HepG2 (cell line): ENCODE results near the gene SLC2A2. TPM values are rescaled to one million over a fixed set of nuclear protein-coding genes. Genes with fewer than 3 reads are reported as not detected.

Experiments
- ARID5B ChIP-seq: IDR thresholded peaks from 2 replicates; pipeline ENCODE4 v1.4.0; 2020; ENCODE audit warnings: mild to moderate bottlenecking, missing genetic modification reagents
- ATF2 ChIP-seq: sonication (generic); formaldehyde crosslinking; IDR thresholded peaks from 2 replicates; pipeline ENCODE4 v1.4.0; 2020; ENCODE audit warnings: missing genetic modification reagents
- DPF2 ChIP-seq: sonication (generic); formaldehyde crosslinking; IDR thresholded peaks from 2 replicates; pipeline ENCODE4 v1.4.0; 2020; ENCODE audit warnings: mild to moderate bottlenecking, low read depth, missing genetic modification reagents, borderline replicate concordance
- DRAP1 ChIP-seq: IDR thresholded peaks from 2 replicates; pipeline ENCODE4 v1.6.1; 2016; ENCODE audit warnings: missing genetic modification reagents, missing compliant biosample characterization
- FOXJ3 ChIP-seq: sonication (generic); formaldehyde crosslinking; IDR thresholded peaks from 2 replicates; pipeline ENCODE4 v1.4.0; 2020; ENCODE audit warnings: missing genetic modification reagents, mild to moderate bottlenecking, borderline replicate concordance
- KLF11 ChIP-seq: IDR thresholded peaks from 2 replicates; pipeline ENCODE4 v1.6.1; 2016; ENCODE audit warnings: missing compliant biosample characterization
- KLF16 ChIP-seq, 2 experiments: sonication (generic) in 1 of 2; formaldehyde crosslinking in 1 of 2; IDR thresholded peaks; 2 replicates each; pipeline versions ENCODE4 v1.6.1 to v1.8.0; 2016 to 2023; ENCODE audit warnings: missing genetic modification reagents in 2 of 2, missing compliant biosample characterization in 1 of 2
- LCORL ChIP-seq, 2 experiments: fragments of 450-650 bp in 1 of 2; sonication (generic) in 1 of 2; formaldehyde crosslinking in 1 of 2; IDR thresholded peaks; 2 replicates each; pipeline versions ENCODE4 v1.5.0 to v1.6.1; 2017 to 2020; ENCODE audit warnings: antibody characterized with exemption in 1 of 2, missing genetic modification reagents in 1 of 2
- PITX1 ChIP-seq: sonication (generic); formaldehyde crosslinking; IDR thresholded peaks from 2 replicates; pipeline ENCODE4 v1.5.1; 2020; ENCODE audit warnings: mild to moderate bottlenecking, missing genetic modification reagents
- RARA ChIP-seq: IDR thresholded peaks from 2 replicates; pipeline ENCODE4 v1.6.1; 2016; ENCODE audit warnings: missing genetic modification reagents, missing compliant biosample characterization
- SKI ChIP-seq: fragments of 450-650 bp; IDR thresholded peaks from one replicate; pipeline ENCODE4 v1.6.1; 2018; ENCODE audit warnings: mild to moderate bottlenecking; ENCODE audit not compliant: partially characterized antibody
- TP53 ChIP-seq: sonication (generic); formaldehyde crosslinking; conservative IDR thresholded peaks from 2 replicates; pipeline ENCODE4 v1.4.0; 2020; ENCODE audit warnings: missing genetic modification reagents
- ZBED4 ChIP-seq: sonication (generic); formaldehyde crosslinking; IDR thresholded peaks from 2 replicates; pipeline ENCODE4 v1.4.0; 2020; ENCODE audit warnings: missing genetic modification reagents, borderline replicate concordance
- ZNF543 ChIP-seq: sonication (generic); formaldehyde crosslinking; IDR thresholded peaks from 2 replicates; pipeline ENCODE4 v1.4.0; 2020; ENCODE audit warnings: mild to moderate bottlenecking, missing genetic modification reagents
- ZNF652 ChIP-seq: IDR thresholded peaks from 2 replicates; pipeline ENCODE4 v1.6.1; 2016; ENCODE audit warnings: low read depth, borderline replicate concordance
- ZNF761 ChIP-seq: sonication (generic); formaldehyde crosslinking; conservative IDR thresholded peaks from 2 replicates; pipeline ENCODE4 v1.4.0; 2020; ENCODE audit warnings: mild to moderate bottlenecking, missing genetic modification reagents
- ZSCAN29 ChIP-seq: sonication (generic); formaldehyde crosslinking; conservative IDR thresholded peaks from 2 replicates; pipeline ENCODE4 v1.4.0; 2020; ENCODE audit warnings: mild to moderate bottlenecking, missing genetic modification reagents
- polyA plus RNA-seq, 8 experiments: library from polyadenylated mRNA; depleted of rRNA in 3 of 8; stranded (reverse) in 7 of 8; unstranded in 1 of 8; fragments of >200 nt; fragmentation: Illumina TruSeq in 4 of 8; extraction: Trizol in 4 of 8; gene quantifications; 2 replicates each; pipeline versions ENCODE4 v1.2.1 to v1.2.3, GENCODE V29; 2011 to 2016; ENCODE audit warnings: low read depth in 4 of 8, missing spikeins in 1 of 8, mixed read lengths in 1 of 8; ENCODE audit not compliant: insufficient read depth in 1 of 8
- total RNA-seq, 5 experiments: library from RNA; depleted of rRNA; stranded (reverse); fragments of >200 nt; fragmentation: Illumina TruSeq; extraction: Trizol; gene quantifications; 2 replicates each; pipeline ENCODE4 v1.2.3, GENCODE V29; 2016; ENCODE audit warnings: low read depth in 1 of 5

Gene SLC2A2
- total and polyA plus RNA-seq, 2 of the 13 experiments (the other 11 are each of a cell fraction or from before 2014, with no cell fraction given), result 19.5 to 23.2 TPM

GRCh38 chr3:170972917-170973316 is 53.6 kb downstream of the SLC2A2 start (continued):
- peak; percentile 48; the same call in 1 of the 2 replicates for TF ChIP-seq DRAP1 (CRISPR knock-in tag)
- TF ChIP-seq ZNF543 (CRISPR knock-in tag), result peak; percentile 73; the same call in 1 of the 2 replicates
- TF ChIP-seq ZNF761 (CRISPR knock-in tag), result 0 out of 2 replicates have a peak, but pooled peaks have one; percentile 27
- peak; percentile 75; the same call in 1 of the 2 replicates for TF ChIP-seq DPF2 (CRISPR knock-in tag)
- 0 out of 2 replicates have a peak, but pooled peaks have one; percentile 37 for TF ChIP-seq ZSCAN29 (CRISPR knock-in tag)
- TF ChIP-seq SKI, result peak; percentile 86
- TF ChIP-seq RARA (CRISPR knock-in tag), result peak; percentile 89
- peak; percentile 97 for TF ChIP-seq ARID5B (CRISPR knock-in tag)
- peak; percentile 80; the same call in 1 of the 2 replicates for TF ChIP-seq ZBED4 (CRISPR knock-in tag)
- TF ChIP-seq ZNF652 (CRISPR knock-in tag), result peak; percentile 49; the same call in 1 of the 2 replicates
- TF ChIP-seq PITX1, result peak; percentile 92
- peak in 1 of 2 experiments; percentile 88; a peak in 2 of 4 replicates for TF ChIP-seq KLF16 (CRISPR knock-in tag; IDR thresholded peaks at IDR 0.05)
- peak; percentile 88 for TF ChIP-seq ATF2 (CRISPR knock-in tag)
- TF ChIP-seq TP53, result 0 out of 2 replicates have a peak, but pooled peaks have one; percentile 41
- TF ChIP-seq FOXJ3 (CRISPR knock-in tag), result peak; percentile 96
- TF ChIP-seq LCORL (IDR thresholded peaks at IDR 0.05), result 0 out of 2 replicates have a peak, but pooled peaks have one; percentile 74
- TF ChIP-seq LCORL (CRISPR knock-in tag; IDR thresholded peaks at IDR 0.05), result peak; percentile 79; the same call in 1 of the 2 replicates
- peak; percentile 40; the same call in 1 of the 2 replicates for TF ChIP-seq KLF11 (CRISPR knock-in tag)
